ENCODE measurements around the gene ANKH.

ANKH gene

GRCh38 chr5:14730466-14730865, 141.1 kb downstream of the ANKH start:
- DNase-seq, result no peak

GRCh38 chr5:14729448-14730385, 141.9 kb downstream of the ANKH start:
- no peak for DNase-seq

GRCh38 chr5:14728459-14728938, 143.1 kb downstream of the ANKH start:
- no peak for DNase-seq

GRCh38 chr5:14727928-14728458, 143.6 kb downstream of the ANKH start:
- DNase-seq, result no peak

- DNase-seq, result peak; percentile 36
Measured at GRCh38 chr5:14727428-14727865, 144.1 kb downstream of the ANKH start.

GRCh38 chr5:14726066-14726838, 145.3 kb downstream of the ANKH start:
- DNase-seq, result no peak

GRCh38 chr5:14724633-14725032, 146.9 kb downstream of the ANKH start:
- no peak for DNase-seq

- DNase-seq, result no peak
Measured at GRCh38 chr5:14723701-14724132, 147.9 kb downstream of the ANKH start.

GRCh38 chr5:14722923-14723322, 148.7 kb downstream of the ANKH start:
- no peak for DNase-seq

GRCh38 chr5:14721990-14722656, 149.5 kb downstream of the ANKH start:
- no peak for DNase-seq

GRCh38 chr5:14720236-14720923, 151.2 kb downstream of the ANKH start:
- DNase-seq, result no peak

- no peak for DNase-seq
Measured at GRCh38 chr5:14718778-14719177, 152.8 kb downstream of the ANKH start.

- no peak for DNase-seq
Measured at GRCh38 chr5:14716755-14717752, 154.5 kb downstream of the ANKH start.

GRCh38 chr5:14715481-14715880, 156.1 kb downstream of the ANKH start:
- DNase-seq, result no peak

GRCh38 chr5:14714706-14715105, 156.9 kb downstream of the ANKH start:
- no peak for DNase-seq

- DNase-seq, result no peak
Measured at GRCh38 chr5:14713476-14714390, 157.8 kb downstream of the ANKH start.

GRCh38 chr5:14712666-14713065, 158.9 kb downstream of the ANKH start:
- DNase-seq, result no peak

- no peak for DNase-seq
Measured at GRCh38 chr5:14712131-14712530, 159.4 kb downstream of the ANKH start.

GRCh38 chr5:14710313-14710994, 161.1 kb downstream of the ANKH start:
- DNase-seq, result no peak

Data from T1000 (cell line).